Sciatic nerve (tissue), 2 donors: ENCODE measurements around the gene VAT1L. TPM values are rescaled to one million over a fixed set of nuclear protein-coding genes. Genes with fewer than 3 reads are reported as not detected.

Source experiments
- ATAC-seq: fragments of 200-7000 bp; cut with Tn5 transposase; one replicate; pipeline ENCODE4 v1.9.1; 2020; ENCODE audit warnings: mild to moderate bottlenecking, moderate library complexity
- DNase-seq: peaks from one replicate; pipeline ENCODE4 v3.0.0-alpha.2; 2020; ENCODE audit warnings: low spot score
- intact Hi-C: fragments of 100-400 bp; cut with DNase I; formaldehyde crosslinking; loops from one replicate; pipeline ENCODE4 v1.14.2; 2022
- total RNA-seq: library from RNA; stranded (reverse); fragmentation: NEBNext Ultra II Directional; extraction: Animal tissue kit (Norgen Biotek cat#: 25700); gene quantifications from one replicate; pipeline ENCODE4 v1.2.1, GENCODE V29; 2021
- donor health status: DM: no; HTN: no; CAD: no.
- donor health status: DM: no; HTN: no; CAD: no.

The VAT1L gene
- total RNA-seq, 1 donor from 2014 or later: 36.1 TPM

DNA sequence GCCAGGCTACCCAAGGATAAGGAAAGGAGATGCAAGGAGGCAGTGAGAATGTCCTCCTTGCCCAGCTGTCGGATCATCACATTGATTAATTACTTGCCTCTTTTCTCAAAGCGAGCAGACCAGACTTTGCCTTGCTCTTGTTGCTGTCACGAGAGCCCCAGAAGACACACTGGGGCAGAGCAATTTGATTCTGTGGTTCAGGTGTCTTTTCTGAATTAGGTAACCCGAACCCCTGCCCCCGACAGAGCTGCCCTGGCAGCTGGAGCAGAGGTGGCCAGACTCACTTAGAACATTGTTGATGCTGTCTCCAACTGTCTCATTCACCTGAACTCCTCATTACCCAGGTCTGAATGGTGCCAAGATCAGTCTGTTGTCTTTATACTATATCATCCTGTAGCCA is 34.3 kb downstream of the VAT1L start:
- ATAC-seq (no peak), DNase-seq (no peak)
- intact Hi-C loops: no loop called here

DNA sequence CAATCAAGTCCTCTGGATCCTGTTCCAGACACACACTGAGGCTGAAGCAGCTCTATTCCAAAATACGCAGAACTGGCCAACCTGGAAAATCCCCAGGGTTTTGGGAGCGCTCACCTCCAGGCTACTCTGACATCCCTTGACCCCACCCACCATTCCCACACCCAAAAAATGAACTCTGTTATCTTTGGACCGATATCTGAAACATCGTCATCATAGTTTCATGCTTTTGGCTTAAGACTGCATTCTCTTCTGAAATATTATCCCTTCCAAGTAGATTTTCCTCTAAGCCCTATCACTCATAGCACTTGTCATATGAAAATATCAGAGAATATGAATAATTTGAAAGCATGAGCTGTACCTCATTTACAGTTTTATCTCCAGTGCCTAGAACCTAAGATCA is 34.7 kb downstream of the VAT1L start:
- intact Hi-C loops: no loop called here
- ATAC-seq: peak; percentile 86

DNA sequence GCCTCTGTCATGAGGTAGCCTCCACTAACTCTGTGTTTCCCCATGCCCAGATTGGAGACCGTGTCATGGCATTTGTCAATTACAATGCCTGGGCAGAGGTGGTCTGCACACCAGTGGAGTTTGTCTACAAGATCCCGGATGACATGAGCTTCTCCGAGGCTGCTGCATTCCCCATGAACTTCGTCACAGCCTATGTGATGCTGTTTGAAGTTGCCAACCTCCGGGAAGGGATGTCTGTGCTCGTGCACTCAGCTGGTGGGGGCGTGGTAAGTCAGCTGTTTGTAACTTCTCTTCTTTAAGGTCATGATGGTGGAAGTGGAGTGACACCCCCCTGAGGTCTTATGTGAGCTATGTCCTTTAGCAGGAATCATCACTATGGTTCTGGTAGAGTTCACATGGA is 36.8 kb downstream of the VAT1L start:
- ATAC-seq (no peak), DNase-seq (no peak)
- intact Hi-C loops: no loop called here

More for the DNA sequence above, 34.7 kb downstream of the VAT1L start:
- DNase-seq: no peak

DNA sequence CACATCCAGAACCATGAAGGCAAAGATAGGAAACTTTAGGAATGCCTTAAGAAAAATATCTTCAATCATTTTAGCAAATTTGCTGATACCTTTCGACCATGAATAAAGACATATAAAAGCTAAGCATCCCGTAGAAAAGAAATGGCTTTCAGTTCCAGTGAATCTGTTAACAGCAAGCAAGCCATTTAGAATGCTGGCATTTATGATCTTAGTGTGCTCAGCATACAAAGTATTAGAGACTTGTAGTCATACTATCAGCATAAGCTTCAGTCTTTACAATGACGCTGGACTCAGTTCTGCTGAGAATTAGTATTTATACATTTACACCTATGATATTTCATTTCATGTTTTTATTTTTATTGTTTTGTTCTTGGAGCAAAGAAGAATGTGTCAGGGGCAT is 38.7 kb downstream of the VAT1L start:
- ATAC-seq (no peak), DNase-seq (no peak)
- intact Hi-C loops: no loop called here

DNA sequence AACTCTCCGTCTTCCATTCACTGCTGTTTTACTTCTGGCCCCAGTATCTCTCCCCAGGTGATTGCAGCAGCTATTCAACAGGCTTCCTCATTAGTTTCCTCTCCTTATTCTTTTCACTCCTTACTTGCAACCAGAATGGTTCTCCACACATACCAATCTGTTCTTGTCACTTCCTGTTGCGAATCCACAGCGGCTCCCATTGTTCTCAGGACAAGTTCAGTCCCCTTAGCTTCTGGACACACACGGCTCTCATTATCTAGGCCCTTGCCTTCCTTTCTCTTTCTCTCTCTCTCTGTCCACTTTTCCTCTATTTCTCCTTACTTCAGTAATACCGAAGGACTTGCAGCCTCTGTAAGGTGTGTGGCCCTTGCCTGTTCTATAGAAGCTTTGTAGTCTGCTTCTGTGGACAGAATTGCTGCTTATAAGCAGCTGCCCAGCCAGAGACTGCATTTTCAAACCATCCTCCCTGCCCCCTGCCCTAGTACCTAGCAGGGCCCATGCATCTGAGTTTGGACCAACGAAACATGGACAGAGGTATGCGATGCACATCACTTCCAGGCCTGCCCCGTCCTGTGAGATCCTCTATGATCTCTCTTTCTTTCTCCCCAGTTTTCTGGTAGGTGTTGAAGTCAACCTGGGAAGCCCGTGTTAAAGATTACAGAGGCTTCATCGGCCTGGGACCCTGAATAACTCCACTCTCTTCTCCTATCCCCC is 45.7 kb downstream of the VAT1L start:
- ATAC-seq (no peak), DNase-seq (no peak)
- intact Hi-C loops: loop anchor here (5.0 kb wide), 1 partner anchor 52 kb away; no protein-coding TSS in a partner anchor

DNA sequence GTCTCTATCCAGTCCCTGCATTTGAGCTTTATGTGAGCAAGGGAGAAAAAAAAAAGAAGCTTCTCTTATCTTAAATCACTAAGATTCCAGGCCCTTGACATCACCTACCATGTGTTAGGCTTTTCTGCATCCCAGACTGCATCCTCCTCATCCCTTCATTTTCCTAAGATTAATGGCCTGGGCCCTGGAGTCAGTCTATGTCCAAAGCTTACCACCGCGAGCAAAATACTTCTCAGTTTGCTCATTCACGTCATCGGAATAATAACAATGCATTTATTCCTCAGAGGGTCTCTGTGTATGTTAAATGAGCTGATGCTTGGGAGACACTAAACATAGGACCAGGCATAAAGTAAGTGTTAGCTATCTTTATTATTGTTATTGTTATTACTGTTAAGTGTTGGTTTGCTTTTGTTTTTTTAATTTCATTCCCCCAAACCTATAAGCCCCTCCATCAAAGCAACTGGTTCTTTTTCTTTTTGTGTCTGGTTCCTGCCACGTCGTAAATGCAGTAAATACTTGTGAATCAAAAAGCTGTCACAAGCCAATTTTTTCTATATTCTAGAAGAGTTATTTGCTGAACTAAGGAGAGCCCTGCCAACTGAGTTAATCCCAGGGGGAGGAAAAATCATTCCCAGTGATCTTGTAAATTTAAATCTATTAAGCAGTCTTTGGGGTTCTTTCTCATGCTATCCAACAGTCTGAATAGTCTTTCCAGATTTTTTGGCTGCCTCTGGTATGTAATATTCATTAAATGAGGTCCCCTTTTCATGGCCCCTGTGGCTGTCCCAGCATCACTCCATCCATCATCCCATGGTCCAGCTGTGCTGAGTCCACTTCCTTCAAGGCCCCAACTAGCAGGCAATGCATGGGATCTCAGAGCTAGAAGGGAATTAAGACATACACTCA is 46.5 kb downstream of the VAT1L start:
- DNase-seq (no peak), ATAC-seq (no peak)
- intact Hi-C loops: loop anchor here (5.0 kb wide), 1 partner anchor 53 kb away; no protein-coding TSS in a partner anchor

DNA sequence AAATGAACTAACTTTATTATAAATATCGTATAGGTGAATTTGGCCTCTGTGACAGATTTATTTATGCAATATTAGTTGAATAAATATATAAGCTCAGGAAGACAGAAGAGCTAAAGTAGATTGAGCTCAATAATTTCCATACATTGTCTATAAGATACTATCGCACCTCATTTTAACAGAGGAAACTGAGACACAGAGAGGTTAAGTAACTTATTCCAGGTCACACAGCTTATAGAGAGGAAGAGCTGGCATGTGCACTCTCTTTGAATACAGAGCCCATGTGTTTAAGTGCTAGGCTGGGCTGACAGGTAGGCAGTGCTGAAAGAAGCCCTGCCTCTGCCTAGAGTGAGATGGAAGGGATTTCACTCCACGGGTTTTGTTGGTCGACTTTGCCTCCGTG is 48.4 kb downstream of the VAT1L start:
- DNase-seq: no peak
- no peak for ATAC-seq
- intact Hi-C loops: no loop called here

DNA sequence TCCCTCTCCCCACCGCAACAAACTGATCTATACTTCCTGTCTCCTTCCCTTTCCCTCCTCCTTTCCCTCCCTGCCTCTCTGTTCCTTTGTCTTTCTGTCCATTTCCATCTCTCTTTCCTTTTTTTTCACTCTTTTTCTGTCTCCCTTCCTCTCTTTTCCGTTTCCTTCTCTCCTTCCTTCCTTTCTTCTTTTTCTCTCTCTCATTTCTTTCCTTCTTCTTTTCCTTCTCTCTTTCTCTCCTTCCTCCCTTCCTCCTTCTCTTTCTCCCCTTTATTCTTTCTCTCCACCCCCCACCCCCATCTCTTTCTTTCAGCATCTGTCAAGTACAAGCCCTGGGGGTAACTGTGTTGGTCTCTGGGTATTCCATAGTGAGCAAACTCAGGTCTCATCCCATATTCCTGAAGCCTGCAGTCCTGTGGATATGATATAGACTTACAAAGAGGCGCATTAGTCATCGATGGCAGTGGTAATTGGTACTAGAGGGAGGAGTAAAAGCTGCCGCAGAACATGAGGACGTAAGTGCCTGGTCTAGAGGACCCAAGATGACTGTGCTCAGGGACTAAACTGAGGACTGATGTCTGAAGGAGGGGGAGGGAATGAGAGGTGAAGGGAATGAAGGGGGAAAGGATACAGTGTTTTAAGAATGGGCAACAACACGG is 50.4 kb downstream of the VAT1L start:
- ATAC-seq: no peak
- intact Hi-C loops: no loop called here
- DNase-seq: no peak

DNA sequence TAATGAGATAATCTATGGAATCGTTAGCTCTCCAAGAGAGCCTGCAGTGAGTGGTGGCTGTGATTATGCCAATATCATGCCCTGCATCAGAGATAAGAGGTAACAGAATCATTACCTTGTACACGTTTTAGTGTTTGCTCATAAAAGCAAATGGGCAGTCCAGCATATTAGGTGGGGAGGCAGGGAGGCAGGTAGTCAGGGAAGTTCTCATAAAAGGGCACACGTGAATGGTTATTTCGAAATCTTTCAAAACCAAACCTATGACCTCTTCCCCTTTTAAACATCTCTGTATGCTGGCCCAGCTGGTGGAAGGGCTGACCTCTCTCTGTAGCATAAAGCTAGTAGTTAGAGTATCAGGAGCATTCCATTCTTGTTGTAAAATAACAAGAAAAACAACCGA is 51.7 kb downstream of the VAT1L start:
- intact Hi-C loops: no loop called here
- ATAC-seq (no peak), DNase-seq (no peak)

DNA sequence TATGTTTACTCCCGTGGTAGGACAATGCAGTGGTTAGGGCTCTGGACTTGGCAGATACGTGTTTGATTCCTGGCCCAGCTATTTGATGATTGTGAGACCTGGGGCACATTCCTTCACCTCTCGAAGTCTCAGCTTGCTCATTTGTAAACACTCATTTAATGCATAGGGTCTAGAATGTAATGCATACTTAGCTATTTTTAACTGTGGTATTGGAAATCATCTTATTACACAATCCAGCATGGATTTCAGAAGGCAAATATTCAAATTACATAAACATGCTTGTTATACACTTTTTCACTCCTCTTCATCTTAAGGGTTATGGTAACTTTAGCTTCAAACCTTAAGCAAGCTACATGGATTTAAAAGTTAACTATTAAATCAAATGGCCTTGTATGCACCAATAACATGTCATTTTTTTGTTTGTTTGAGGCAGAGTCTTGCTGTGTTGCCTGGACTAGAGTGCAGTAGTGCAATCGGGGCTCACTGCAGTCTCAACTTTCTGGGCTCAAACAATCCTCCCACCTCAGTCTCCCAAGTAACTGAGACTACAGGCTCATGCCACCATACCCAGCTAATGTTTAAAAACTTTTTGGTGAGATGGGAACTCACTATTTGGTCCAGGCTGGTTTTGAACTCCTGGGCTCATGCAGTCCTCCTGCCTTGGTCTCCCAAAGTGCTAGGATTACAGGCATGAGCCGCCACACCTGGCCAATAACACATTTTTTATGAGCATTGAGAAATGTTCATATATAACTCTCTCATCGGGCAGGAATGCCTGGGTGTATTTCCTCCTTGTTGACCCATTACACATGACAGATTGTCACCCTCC is 52.5 kb downstream of the VAT1L start:
- intact Hi-C loops: no loop called here
- no peak for DNase-seq
- ATAC-seq: no peak

DNA sequence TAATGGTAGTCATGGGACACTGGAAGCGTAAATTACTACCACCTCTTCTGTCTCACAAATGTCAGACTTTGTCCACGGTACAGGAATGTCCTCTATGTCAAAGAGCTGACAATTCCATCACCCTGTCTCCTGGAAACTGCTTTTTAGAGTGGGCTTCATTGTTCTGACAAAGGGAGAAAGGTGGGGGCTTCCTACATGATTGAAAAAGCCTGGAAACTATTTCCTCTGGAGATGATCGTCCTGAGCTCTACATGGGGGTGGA is 53.1 kb downstream of the VAT1L start:
- ATAC-seq (no peak), DNase-seq (no peak)
- intact Hi-C loops: no loop called here

DNA sequence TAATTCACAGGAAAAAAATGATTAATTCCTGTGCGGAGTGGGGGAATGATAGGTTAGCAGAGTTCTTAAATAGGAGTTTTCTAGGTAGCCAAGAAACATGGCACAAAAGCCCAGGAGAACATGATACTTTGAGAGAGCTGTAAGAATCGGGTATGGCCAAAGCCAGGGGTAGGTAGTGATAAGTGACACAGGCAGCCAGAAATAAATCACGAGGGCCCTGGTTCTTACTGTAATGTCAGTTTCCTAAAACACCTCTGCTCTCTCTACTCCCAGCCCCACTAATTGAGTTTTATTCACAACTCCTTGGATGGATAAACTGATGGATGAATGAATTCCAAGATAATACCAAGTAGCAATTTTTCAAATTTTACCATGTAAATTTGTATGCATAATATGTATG is 54.1 kb downstream of the VAT1L start:
- DNase-seq: no peak
- intact Hi-C loops: no loop called here
- no peak for ATAC-seq

DNA sequence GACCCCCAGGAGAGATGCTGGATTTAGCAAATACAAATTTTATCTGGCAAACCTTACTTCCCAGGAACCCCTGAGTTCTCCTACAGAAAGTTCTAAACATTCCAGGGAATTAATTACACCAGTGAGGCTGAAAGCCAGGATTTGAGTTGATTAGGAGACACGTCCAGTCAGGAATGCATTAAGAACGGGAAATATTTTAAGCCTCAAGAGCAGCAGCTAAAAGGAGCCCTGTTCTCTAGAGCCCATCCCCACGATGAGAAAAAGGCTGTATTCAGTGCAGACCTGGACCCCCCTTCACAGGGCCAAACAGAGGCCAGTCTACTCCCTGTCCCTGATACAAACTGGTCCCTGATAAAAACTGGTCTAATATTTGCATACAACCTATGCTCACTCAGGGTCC is 55.0 kb downstream of the VAT1L start:
- ATAC-seq (no peak), DNase-seq (no peak)
- intact Hi-C loops: no loop called here

DNA sequence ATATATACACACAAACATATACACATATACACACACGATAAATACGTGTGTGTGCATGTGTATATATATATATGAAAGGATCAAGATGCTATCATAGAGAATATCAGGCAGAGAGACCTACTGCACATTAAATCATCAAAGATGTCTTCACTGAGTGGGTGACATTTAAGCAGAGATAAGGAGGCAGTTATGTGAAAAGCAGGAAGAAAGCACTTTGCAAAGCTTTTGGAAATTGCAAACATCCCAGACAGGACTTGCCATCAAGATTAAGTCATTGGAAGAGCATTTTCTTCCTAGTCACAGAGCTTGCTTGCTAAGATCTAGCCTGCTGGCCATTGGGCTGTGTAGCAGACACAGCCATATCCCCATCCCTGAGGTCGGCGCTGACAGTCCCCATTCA is 56.4 kb downstream of the VAT1L start:
- intact Hi-C loops: no loop called here
- ATAC-seq (no peak), DNase-seq (no peak)

DNA sequence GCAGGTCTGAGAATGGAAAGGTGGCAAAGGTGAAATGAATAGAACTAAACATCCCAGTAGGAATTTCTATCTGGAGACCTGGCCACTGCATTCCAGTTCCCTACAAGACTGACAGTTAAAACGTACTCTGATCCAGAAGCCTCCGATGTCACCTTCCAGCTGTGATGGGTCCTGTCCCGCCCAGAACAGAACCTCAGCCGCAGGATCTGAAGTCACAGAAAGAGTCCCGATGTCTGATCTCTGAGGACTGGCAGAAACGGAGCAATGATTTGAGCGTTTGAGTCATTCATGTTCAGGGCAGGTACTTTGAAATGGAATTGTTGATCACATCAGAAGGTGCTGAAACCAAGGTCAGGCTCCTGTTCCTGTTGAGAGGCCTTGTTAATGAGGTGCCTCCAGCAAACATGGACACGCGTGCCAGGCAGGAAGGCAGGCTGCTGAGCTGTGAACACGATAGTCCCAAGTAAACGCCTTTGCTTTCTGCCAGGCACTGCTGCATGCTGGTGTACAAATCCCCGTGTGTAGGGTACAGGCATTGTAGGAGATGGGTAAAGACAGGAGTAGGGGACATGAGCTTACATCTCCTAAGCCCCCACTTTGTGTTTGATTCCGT is 61.4 kb downstream of the VAT1L start:
- intact Hi-C loops: no loop called here
- ATAC-seq: no peak
- no peak for DNase-seq

DNA sequence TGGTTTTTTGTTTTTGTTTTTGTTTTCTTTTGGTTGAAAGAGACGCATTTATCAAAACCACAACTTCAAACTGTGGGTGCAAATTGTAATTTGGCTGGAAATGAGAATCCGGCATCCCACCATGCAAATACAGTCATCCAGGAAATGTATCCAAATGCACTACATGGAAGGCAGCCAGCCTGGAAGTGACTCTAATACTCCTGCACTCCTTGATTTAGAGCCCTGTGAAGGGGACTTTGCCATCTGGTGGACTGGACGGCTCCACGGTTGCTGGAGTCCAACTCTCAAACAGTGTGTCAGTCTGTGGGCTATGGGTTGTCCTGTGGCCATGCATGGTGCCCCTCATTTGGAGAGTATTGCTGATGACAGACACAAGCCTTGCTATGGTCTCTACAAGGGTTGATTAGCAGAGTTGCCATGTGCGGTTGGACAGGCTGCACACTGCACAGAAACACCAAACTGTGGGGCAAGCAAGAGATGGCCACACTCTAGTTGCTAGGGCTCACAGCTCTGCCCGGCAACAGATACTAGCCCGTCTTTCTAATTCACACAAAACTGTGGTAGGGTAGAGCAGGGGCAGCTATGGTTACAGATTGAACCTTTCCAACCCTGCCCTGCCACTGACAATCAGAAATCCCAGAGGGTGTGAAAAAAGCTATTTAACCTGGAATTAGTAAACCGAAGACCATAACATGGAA is 62.4 kb downstream of the VAT1L start:
- ATAC-seq: no peak
- intact Hi-C loops: no loop called here
- no peak for DNase-seq

DNA sequence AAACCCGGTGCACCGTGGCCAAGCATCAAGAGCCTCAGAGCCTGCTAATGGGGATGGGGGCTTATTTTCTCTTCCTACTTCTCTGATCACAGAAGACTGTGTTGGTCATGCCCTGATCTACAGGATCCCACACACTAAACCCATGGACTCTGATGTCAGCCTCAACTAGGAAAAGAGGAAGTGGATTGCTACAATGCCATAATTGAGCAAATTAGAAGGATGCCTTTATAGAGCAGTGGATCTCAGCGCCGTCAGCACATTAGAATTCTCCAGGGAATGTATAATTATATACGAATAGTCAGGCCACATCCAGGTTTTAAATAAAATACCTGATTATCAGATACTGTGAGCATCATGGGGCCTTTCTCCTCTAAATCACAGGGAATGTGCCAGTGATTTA is 64.8 kb downstream of the VAT1L start:
- ATAC-seq (no peak), DNase-seq (no peak)
- intact Hi-C loops: no loop called here

DNA sequence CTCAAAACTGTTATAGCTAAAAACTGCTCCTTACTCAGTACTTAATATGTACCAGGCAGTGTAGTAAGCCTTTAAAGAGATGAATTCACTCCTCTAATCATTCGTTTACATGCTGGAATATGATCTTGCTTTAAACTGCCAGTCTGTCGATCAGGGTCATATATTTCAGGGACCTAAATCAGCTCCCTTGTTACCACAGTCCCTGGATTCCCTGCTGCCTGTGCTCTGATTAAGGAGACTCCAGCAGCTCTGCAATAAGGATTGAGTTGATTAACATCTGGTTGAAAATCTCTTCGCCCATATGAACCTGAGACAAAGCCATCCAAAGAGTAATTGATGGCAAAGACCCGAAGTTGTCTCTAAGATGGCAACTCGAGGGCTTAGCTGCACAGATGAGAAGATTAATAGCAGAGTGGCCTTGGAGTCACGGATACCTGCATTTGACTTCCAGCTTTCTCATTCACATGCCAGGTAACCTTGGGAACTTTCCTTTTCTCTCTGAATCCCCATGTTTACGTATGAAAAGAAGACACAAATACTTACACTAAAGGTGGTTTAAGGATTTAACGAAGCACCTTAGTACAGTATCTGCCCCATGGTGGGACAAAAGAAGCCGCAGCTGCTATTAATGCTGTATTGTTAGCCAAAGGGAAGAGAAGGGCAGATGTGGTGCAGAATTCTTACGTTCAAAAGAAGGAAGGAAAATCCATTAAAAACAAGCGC is 68.2 kb downstream of the VAT1L start:
- ATAC-seq (no peak), DNase-seq (no peak)
- intact Hi-C loops: no loop called here
